ENCODE data around the gene PAGE2. TPM values are rescaled to one million over a fixed set of nuclear protein-coding genes. Genes with fewer than 3 reads are reported as not detected.

The PAGE2 gene
- not detected in 2 replicates for total RNA-seq

GRCh38 chrX:55088795-55089489 is at the start of gene PAGE2:
TSS of gene PAGE2 (plus strand) at chrX:55089018. CDS start at chrX:55090021, 1,003 bp downstream.

GRCh38 chrX:55074851-55075467 is 13.9 kb upstream of the PAGE2 start, which contains the start of gene PAGE2B:
TSS of gene PAGE2B (plus strand) at chrX:55075030. CDS start at chrX:55076042, 1,012 bp downstream.

Other genes starting within 250 kb of the PAGE2 start
- gene TRO, start 168.2 kb upstream of the PAGE2 start, total RNA-seq = 2.9 and 4.5 TPM in 2 replicates
- gene PFKFB1, start 94.8 kb upstream of the PAGE2 start, total RNA-seq = under 0.01 and 0.10 TPM in 2 replicates
- 14.3 and 18.3 TPM in 2 replicates for gene APEX2, start 88.7 kb upstream of the PAGE2 start, total RNA-seq
- gene ALAS2, start 58.0 kb upstream of the PAGE2 start, total RNA-seq = not detected in 2 replicates
- gene PAGE2B, start 14.0 kb upstream of the PAGE2 start, total RNA-seq = not detected in 2 replicates
- not detected in 2 replicates for gene PAGE5, start 131.3 kb downstream of the PAGE2 start, total RNA-seq
- gene PAGE3, start 175.9 kb downstream of the PAGE2 start, total RNA-seq = not detected in 2 replicates

All from vein endothelial cell (primary cell).